Stomach (tissue), 9 donors: Measurements from ENCODE around the gene CLEC16A. TPM values are rescaled to one million over a fixed set of nuclear protein-coding genes. Genes with fewer than 3 reads are reported as not detected.

Experiments used
- DNase-seq, 2 donors: peaks; one replicate each; pipeline versions ENCODE4 v3.0.0 to v3.0.0-alpha.2; 2013 to 2019
- H3K27ac ChIP-seq, 5 donors: fragments of 200-600 bp in 4 of 5; sonication (generic) in 4 of 5; one replicate each; pipeline ENCODE4 v1.5.1; 2013 to 2019; ENCODE audit warnings: mild to moderate bottlenecking in 1 of 5, moderate library complexity in 1 of 5
- H3K27me3 ChIP-seq, 3 donors: fragments of 200-600 bp; sonication (generic); one replicate each; pipeline ENCODE4 v1.5.1; 2017 to 2019; ENCODE audit warnings: mixed run types in 1 of 3
- H3K36me3 ChIP-seq, 4 donors: fragments of 200-600 bp; sonication (generic); 1 replicate in 3 of 4; 2 replicates in 1 of 4; pipeline ENCODE4 v1.5.1; 2016 to 2019
- H3K4me1 ChIP-seq, 4 donors: fragments of 200-600 bp; sonication (generic); one replicate each; pipeline ENCODE4 v1.5.1; 2016 to 2019
- H3K4me3 ChIP-seq, 4 donors: fragments of 200-600 bp; sonication (generic) in 3 of 4; one replicate each; pipeline ENCODE4 v1.5.1; 2016 to 2019; ENCODE audit warnings: mild to moderate bottlenecking in 1 of 4
- H3K9me3 ChIP-seq, 4 donors: fragments of 200-600 bp; sonication (generic); one replicate each; pipeline ENCODE4 v1.5.1; 2016 to 2019
- EP300 ChIP-seq: sonication (generic); formaldehyde crosslinking; IDR thresholded peaks from one replicate; pipeline ENCODE4 v1.6.1; 2017; ENCODE audit warnings: antibody characterized with exemption
- POLR2A ChIP-seq, 4 donors: fragments of 450-650 bp; IDR thresholded peaks; one replicate each; pipeline ENCODE4 v1.6.1; 2016; ENCODE audit warnings: antibody characterized with exemption in 4 of 4, control low read depth in 2 of 4, mild to moderate bottlenecking in 1 of 4, moderate library complexity in 1 of 4
- POLR2AphosphoS5 ChIP-seq, 3 donors: sonication (generic); formaldehyde crosslinking; IDR thresholded peaks; one replicate each; pipeline ENCODE4 v1.6.1; 2016; ENCODE audit warnings: antibody characterized with exemption in 3 of 3
- WGBS, 5 donors: extraction: QIAGEN DNeasy Blood & Tissue Kit in 3 of 5; methylation state at CpG; one replicate each; pipeline versions ENCODE4 v1.1.5 to v1.1.7; 2013 to 2018; 5-methylcytosine and 5-hydroxymethylcytosine counted together
- intact Hi-C: fragments of 100-400 bp; cut with DNase I; formaldehyde crosslinking; loops from one replicate; pipeline ENCODE4 v1.15.1; 2023; ENCODE audit warnings: low total_unique reads
- polyA plus RNA-seq, 3 donors: library from polyadenylated mRNA; stranded (reverse); fragments of 200-250 nt; gene quantifications; one replicate each; pipeline ENCODE4 v1.2.3, GENCODE V29; 2013
- total RNA-seq, 5 donors: library from RNA; depleted of rRNA; stranded (reverse); fragments of >200 nt; gene quantifications; one replicate each; pipeline versions ENCODE4 v1.1.0 to v1.2.3, GENCODE V29; 2014 to 2016
- TF ChIP-seq, protein P1 (sequence below), 7 experiments: fragments of 450-650 bp in 4 of 7; fragments of 200-600 bp in 3 of 7; sonication (generic) in 3 of 7; IDR thresholded peaks; one replicate each; pipeline ENCODE4 v1.5.1; 2016 to 2019; ENCODE audit warnings: antibody characterized with exemption in 7 of 7, control low read depth in 2 of 7, mild to moderate bottlenecking in 1 of 7
- donor health status: healthy with polysubstance abuse.
- donor health status: Bipolar disorder and iron deficiency.
- donor health status: healthy.

Gene CLEC16A
- total and polyA plus RNA-seq, 8 donors: 5.8 to 176 (median 21.8) TPM

GRCh38 chr16:10969615-10970014, 25.3 kb downstream of the CLEC16A start:
- Histone ChIP-seq H3K27ac (no peak overlapping the region), H3K4me1 (peaks cover 11 to 24% (median 13%) of the 10 kb centered on the region in 4 donors), H3K27me3 (no peaks in the 10 kb centered on the region), H3K36me3 (peaks cover 2 to 69% (median 56%) of the 10 kb centered on the region in 4 donors), H3K4me3 (no peak overlapping the region), H3K9me3 (no peaks in the 10 kb centered on the region)
- DNase-seq: no peak
- no peak for TF ChIP-seq POLR2AphosphoS5 (IDR thresholded peaks at IDR 0.05)
- TF ChIP-seq EP300: no peak
- no peak for TF ChIP-seq POLR2A (IDR thresholded peaks at IDR 0.05)
- TF ChIP-seq, protein P1, sequence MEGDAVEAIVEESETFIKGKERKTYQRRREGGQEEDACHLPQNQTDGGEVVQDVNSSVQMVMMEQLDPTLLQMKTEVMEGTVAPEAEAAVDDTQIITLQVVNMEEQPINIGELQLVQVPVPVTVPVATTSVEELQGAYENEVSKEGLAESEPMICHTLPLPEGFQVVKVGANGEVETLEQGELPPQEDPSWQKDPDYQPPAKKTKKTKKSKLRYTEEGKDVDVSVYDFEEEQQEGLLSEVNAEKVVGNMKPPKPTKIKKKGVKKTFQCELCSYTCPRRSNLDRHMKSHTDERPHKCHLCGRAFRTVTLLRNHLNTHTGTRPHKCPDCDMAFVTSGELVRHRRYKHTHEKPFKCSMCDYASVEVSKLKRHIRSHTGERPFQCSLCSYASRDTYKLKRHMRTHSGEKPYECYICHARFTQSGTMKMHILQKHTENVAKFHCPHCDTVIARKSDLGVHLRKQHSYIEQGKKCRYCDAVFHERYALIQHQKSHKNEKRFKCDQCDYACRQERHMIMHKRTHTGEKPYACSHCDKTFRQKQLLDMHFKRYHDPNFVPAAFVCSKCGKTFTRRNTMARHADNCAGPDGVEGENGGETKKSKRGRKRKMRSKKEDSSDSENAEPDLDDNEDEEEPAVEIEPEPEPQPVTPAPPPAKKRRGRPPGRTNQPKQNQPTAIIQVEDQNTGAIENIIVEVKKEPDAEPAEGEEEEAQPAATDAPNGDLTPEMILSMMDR (IDR thresholded peaks at IDR 0.05): no peak
- intact Hi-C loops: loop anchor here (5.0 kb wide), 2 partner anchors 288 to 383 kb away; partner anchors contain the start of gene SOCS1
- WGBS, 5 donors: 24 to 52% (median 38%) methylated on average over 1 of the region's 1 CpG

GRCh38 chr16:10970065-10970464, 25.7 kb downstream of the CLEC16A start:
- intact Hi-C loops: loop anchor here (5.0 kb wide), 1 partner anchor 287 kb away; the partner anchor contains the start of gene SOCS1
- 71 to 85% (median 74%) methylated on average over 2 of the region's 2 CpGs for WGBS, 5 donors
- Histone ChIP-seq H3K9me3 (no peaks in the 10 kb centered on the region), H3K4me1 (peaks cover 8 to 22% (median 12%) of the 10 kb centered on the region in 4 donors), H3K27ac (no peak overlapping the region), H3K4me3 (no peak overlapping the region), H3K36me3 (peaks cover 7 to 72% (median 61%) of the 10 kb centered on the region in 4 donors), H3K27me3 (no peaks in the 10 kb centered on the region)
- DNase-seq: no peak
- TF ChIP-seq, protein P1 (IDR thresholded peaks at IDR 0.05): no peak

GRCh38 chr16:10971560-10971961, 27.2 kb downstream of the CLEC16A start:
- peak in 1 of 3 donors; percentile 43 for TF ChIP-seq POLR2AphosphoS5 (IDR thresholded peaks at IDR 0.05)
- TF ChIP-seq POLR2A (IDR thresholded peaks at IDR 0.05): no peak
- TF ChIP-seq, protein P1 (IDR thresholded peaks at IDR 0.05): peak in 5 of 7 experiments; percentile 56 to 85 (median 76)
- no peak for TF ChIP-seq EP300
- Histone ChIP-seq H3K27me3 (no peaks in the 10 kb centered on the region), H3K36me3 (peaks cover 9 to 73% (median 66%) of the 10 kb centered on the region in 4 donors), H3K9me3 (no peaks in the 10 kb centered on the region), H3K4me3 (no peak overlapping the region), H3K4me1 (peaks cover 8 to 22% (median 12%) of the 10 kb centered on the region in 4 donors), H3K27ac (peak overlapping the region in 2 of 5 donors; percentile 15 to 35)
- intact Hi-C loops: loop anchor here (5.0 kb wide), 1 partner anchor 286 kb away; the partner anchor contains the start of gene SOCS1
- WGBS, 5 donors: 37 to 52% (median 49%) methylated on average over 3 of the region's 3 CpGs
- DNase-seq: peak in 1 of 2 donors; percentile 91

- Histone ChIP-seq H3K27me3 (no peaks in the 10 kb centered on the region), H3K36me3 (peaks cover 12 to 73% (median 65%) of the 10 kb centered on the region in 4 donors), H3K4me3 (no peak overlapping the region), H3K4me1 (peaks cover 8 to 22% (median 12%) of the 10 kb centered on the region in 4 donors), H3K27ac (peak overlapping the region in 1 of 5 donors; percentile 15), H3K9me3 (no peaks in the 10 kb centered on the region)
- TF ChIP-seq, protein P1 (IDR thresholded peaks at IDR 0.05): no peak
- no peak for TF ChIP-seq EP300
- TF ChIP-seq POLR2A (IDR thresholded peaks at IDR 0.05): no peak
- no peak for TF ChIP-seq POLR2AphosphoS5 (IDR thresholded peaks at IDR 0.05)
- peak in 1 of 2 donors; percentile 46 for DNase-seq
- intact Hi-C loops: loop anchor here (5.0 kb wide), 1 partner anchor 285 kb away; the partner anchor contains the start of gene SOCS1
- 50 to 63% (median 59%) methylated on average over 4 of the region's 4 CpGs for WGBS, 5 donors
These were observed 27.9 kb downstream of the CLEC16A start for GRCh38 chr16:10972108-10972818.
